ENCODE data around the gene SPDYE4. TPM values are rescaled to one million over a fixed set of nuclear protein-coding genes. Genes with fewer than 3 reads are reported as not detected.
A peak's percentile ranks its signal among the peaks of the same experiment; 100 is the strongest.

Gene SPDYE4
- total and polyA plus RNA-seq, 2 donors from 2014 or later: not detected

- FAIRE-seq: no peak
- DNase-seq: no peak
- no peaks in the 10 kb centered on the region for H3K36me3 ChIP-seq (ENCODE audit: control insufficient read depth in 2 of 3, insufficient read depth in 3 of 3, low read length in 3 of 3)
- H3K4me3 ChIP-seq (ENCODE audit: low read length in 3 of 3): no peak overlapping the region
- H3K9ac ChIP-seq (ENCODE audit: low read length in 3 of 3): no peak overlapping the region
- intact Hi-C loops (cut with DNase I): no loop called here
- no peak overlapping the region for H3K27ac ChIP-seq (ENCODE audit: low read depth in 2 of 2, low read length in 2 of 2)
- peaks cover 0 to 5% (median 5%) of the 10 kb centered on the region in 3 donors for H3K4me1 ChIP-seq (ENCODE audit: control insufficient read depth in 2 of 3, insufficient read depth in 2 of 3, low read depth in 1 of 3, low read length in 3 of 3)
- TF ChIP-seq CTCF (IDR thresholded peaks at IDR 0.05; ENCODE audit: borderline replicate concordance, extremely low read depth, insufficient read depth): no peak
- no peaks in the 10 kb centered on the region for H3K9me3 ChIP-seq (ENCODE audit: control insufficient read depth in 2 of 3, insufficient read depth in 1 of 3, low read length in 3 of 3)
- no peaks in the 10 kb centered on the region for H3K27me3 ChIP-seq (ENCODE audit: control insufficient read depth, insufficient read depth, low read length)
Measured at GRCh38 chr17:8741771-8742170, 16.6 kb downstream of the SPDYE4 start.

DNA sequence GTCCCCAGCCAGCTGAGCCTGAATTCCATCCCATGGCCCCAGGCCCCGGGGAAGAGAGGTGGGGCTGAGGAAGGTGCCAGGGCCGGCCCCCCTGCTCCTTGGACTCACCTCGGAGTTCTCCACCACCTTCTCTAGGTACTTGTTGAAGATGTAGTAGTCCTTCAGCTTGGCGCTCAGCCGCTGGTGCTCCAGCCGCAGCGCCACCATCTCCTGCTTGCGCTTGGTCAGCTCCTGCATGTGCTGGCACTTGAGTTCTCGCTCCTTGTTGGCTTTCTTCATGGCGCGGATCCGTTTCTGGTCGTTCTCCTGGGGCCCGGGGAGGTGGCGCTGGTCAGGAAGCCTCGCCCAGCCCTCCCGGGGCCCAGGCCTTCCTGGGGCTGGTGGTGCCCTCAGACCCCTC, 17.0 kb downstream of the SPDYE4 start:
- Histone ChIP-seq H3K27ac (ENCODE audit: low read depth in 2 of 2, low read length in 2 of 2) (no peak overlapping the region), H3K36me3 (ENCODE audit: control insufficient read depth in 2 of 3, insufficient read depth in 3 of 3, low read length in 3 of 3) (no peaks in the 10 kb centered on the region), H3K27me3 (ENCODE audit: control insufficient read depth, insufficient read depth, low read length) (no peaks in the 10 kb centered on the region), H3K4me1 (ENCODE audit: control insufficient read depth in 2 of 3, insufficient read depth in 2 of 3, low read depth in 1 of 3, low read length in 3 of 3) (peaks cover 0 to 4% (median 3%) of the 10 kb centered on the region in 3 donors), H3K9me3 (ENCODE audit: control insufficient read depth in 2 of 3, insufficient read depth in 1 of 3, low read length in 3 of 3) (no peaks in the 10 kb centered on the region), H3K9ac (ENCODE audit: low read length in 3 of 3) (no peak overlapping the region), H3K4me3 (ENCODE audit: low read length in 3 of 3) (no peak overlapping the region)
- no peak for DNase-seq
- intact Hi-C loops (cut with DNase I): no loop called here
- FAIRE-seq: no peak
- no peak for TF ChIP-seq CTCF (IDR thresholded peaks at IDR 0.05; ENCODE audit: borderline replicate concordance, extremely low read depth, insufficient read depth)

GRCh38 chr17:8740486-8740885, 17.9 kb downstream of the SPDYE4 start:
- Histone ChIP-seq H3K4me3 (ENCODE audit: low read length in 3 of 3) (no peak overlapping the region), H3K9me3 (ENCODE audit: control insufficient read depth in 2 of 3, insufficient read depth in 1 of 3, low read length in 3 of 3) (no peaks in the 10 kb centered on the region), H3K9ac (ENCODE audit: low read length in 3 of 3) (no peak overlapping the region), H3K27me3 (ENCODE audit: control insufficient read depth, insufficient read depth, low read length) (no peaks in the 10 kb centered on the region), H3K36me3 (ENCODE audit: control insufficient read depth in 2 of 3, insufficient read depth in 3 of 3, low read length in 3 of 3) (no peaks in the 10 kb centered on the region), H3K4me1 (ENCODE audit: control insufficient read depth in 2 of 3, insufficient read depth in 2 of 3, low read depth in 1 of 3, low read length in 3 of 3) (no peaks in the 10 kb centered on the region), H3K27ac (ENCODE audit: low read depth in 2 of 2, low read length in 2 of 2) (no peak overlapping the region)
- FAIRE-seq (no peak), DNase-seq (peak in 1 of 5 donors; percentile 75)
- no peak for TF ChIP-seq CTCF (IDR thresholded peaks at IDR 0.05; ENCODE audit: borderline replicate concordance, extremely low read depth, insufficient read depth)
- intact Hi-C loops (cut with DNase I): no loop called here

DNA sequence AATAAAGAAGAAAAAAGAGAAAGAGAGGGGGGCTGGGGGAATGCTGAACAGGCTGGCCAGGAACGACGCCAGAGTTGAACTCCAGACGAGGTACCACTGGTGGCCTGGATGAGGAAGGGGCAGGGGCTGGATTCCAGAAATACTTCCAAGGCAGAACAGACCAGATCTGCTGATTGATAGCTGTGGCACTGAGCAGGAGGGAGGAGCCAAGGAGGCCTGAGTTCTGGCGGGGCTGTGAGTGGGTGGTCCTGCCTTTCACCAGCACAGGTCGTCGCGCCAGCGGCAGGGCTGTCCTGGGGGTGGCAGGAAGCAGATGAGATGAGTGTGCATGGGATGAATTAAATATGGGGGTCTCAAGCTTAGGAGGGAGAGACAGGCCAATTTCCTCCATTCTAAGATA, 19.2 kb downstream of the SPDYE4 start:
- Histone ChIP-seq H3K36me3 (ENCODE audit: control insufficient read depth in 2 of 3, insufficient read depth in 3 of 3, low read length in 3 of 3) (no peaks in the 10 kb centered on the region), H3K27ac (ENCODE audit: low read depth in 2 of 2, low read length in 2 of 2) (no peak overlapping the region), H3K9me3 (ENCODE audit: control insufficient read depth in 2 of 3, insufficient read depth in 1 of 3, low read length in 3 of 3) (no peaks in the 10 kb centered on the region), H3K27me3 (ENCODE audit: control insufficient read depth, insufficient read depth, low read length) (no peaks in the 10 kb centered on the region), H3K4me3 (ENCODE audit: low read length in 3 of 3) (no peak overlapping the region), H3K9ac (ENCODE audit: low read length in 3 of 3) (no peak overlapping the region), H3K4me1 (ENCODE audit: control insufficient read depth in 2 of 3, insufficient read depth in 2 of 3, low read depth in 1 of 3, low read length in 3 of 3) (no peaks in the 10 kb centered on the region)
- intact Hi-C loops (cut with DNase I): no loop called here
- TF ChIP-seq CTCF (IDR thresholded peaks at IDR 0.05; ENCODE audit: borderline replicate concordance, extremely low read depth, insufficient read depth): no peak
- no peak for FAIRE-seq
- DNase-seq: peak in 4 of 5 donors; percentile 72 to 86 (median 79)

Measured in kidney (tissue), 14 donors.